Glutamatergic neuron (in vitro differentiated cells): Measurements from ENCODE around the gene POLN. TPM values are rescaled to one million over a fixed set of nuclear protein-coding genes. Genes with fewer than 3 reads are reported as not detected.

Experiments
- DNase-seq: peaks from one replicate; pipeline ENCODE4 v3.0.0; 2022
- H3K27ac Mint-ChIP-seq: one replicate; pipeline ENCODE4 v1.8.0; 2020; ENCODE audit warnings: mild to moderate bottlenecking, mixed read lengths, inconsistent platforms; ENCODE audit not compliant: unreplicated experiment
- H3K27me3 Mint-ChIP-seq: one replicate; pipeline ENCODE4 v1.8.0; 2020; ENCODE audit warnings: mild to moderate bottlenecking, moderate library complexity, mixed read lengths, inconsistent platforms; ENCODE audit not compliant: unreplicated experiment
- H3K36me3 Mint-ChIP-seq: one replicate; pipeline ENCODE4 v1.8.0; 2020; ENCODE audit warnings: mild to moderate bottlenecking, mixed read lengths, inconsistent platforms; ENCODE audit not compliant: unreplicated experiment
- H3K4me1 Mint-ChIP-seq: one replicate; pipeline ENCODE4 v1.8.0; 2020; ENCODE audit warnings: mild to moderate bottlenecking, low read depth, mixed read lengths, inconsistent platforms; ENCODE audit not compliant: unreplicated experiment
- H3K4me3 Mint-ChIP-seq: one replicate; pipeline ENCODE4 v1.8.0; 2020; ENCODE audit warnings: mild to moderate bottlenecking, mixed read lengths, inconsistent platforms; ENCODE audit not compliant: unreplicated experiment
- H3K9me3 Mint-ChIP-seq: one replicate; pipeline ENCODE4 v1.8.0; 2020; ENCODE audit warnings: mild to moderate bottlenecking, moderate library complexity, mixed read lengths, inconsistent platforms; ENCODE audit not compliant: unreplicated experiment
- CTCF ChIP-seq: fragments of 200-600 bp; sonication (generic); IDR thresholded peaks from one replicate; pipeline ENCODE4 v1.5.0; 2021; ENCODE audit not compliant: partially characterized antibody, unreplicated experiment
- total RNA-seq: library from RNA; stranded (reverse); fragmentation: NEBNext Ultra II Directional; extraction: Animal tissue kit (Norgen Biotek cat#: 25700); gene quantifications from one replicate; pipeline ENCODE4 v1.2.1, GENCODE V29; 2021; ENCODE audit not compliant: unreplicated experiment

The POLN gene
- total RNA-seq, 1 donor from 2014 or later, result 6.8 TPM

GRCh38 chr4:2047781-2048581 lies 193.9 kb downstream of the POLN start:
- Mint-ChIP-seq H3K4me3 (no peak overlapping the region), H3K27me3 (peaks cover 1% of the 10 kb centered on the region)
- DNase-seq, result no peak

GRCh38 chr4:2047031-2047660 lies 194.8 kb downstream of the POLN start:
- no peak for TF ChIP-seq CTCF
- H3K36me3 Mint-ChIP-seq, result no peaks in the 10 kb centered on the region
- no peak for DNase-seq
- H3K4me3 Mint-ChIP-seq, result no peak overlapping the region
- H3K9me3 Mint-ChIP-seq, result no peaks in the 10 kb centered on the region
- H3K4me1 Mint-ChIP-seq, result no peaks in the 10 kb centered on the region
- H3K27ac Mint-ChIP-seq, result no peak overlapping the region
- peaks cover 1% of the 10 kb centered on the region for H3K27me3 Mint-ChIP-seq

More at GRCh38 chr4:2047781-2048581, 193.9 kb downstream of the POLN start:
- H3K27ac Mint-ChIP-seq, result no peak overlapping the region
- H3K36me3 Mint-ChIP-seq, result no peaks in the 10 kb centered on the region
- no peaks in the 10 kb centered on the region for H3K9me3 Mint-ChIP-seq
- no peaks in the 10 kb centered on the region for H3K4me1 Mint-ChIP-seq
- TF ChIP-seq CTCF, result no peak

GRCh38 chr4:2046031-2046961 lies 195.6 kb downstream of the POLN start:
- no peak overlapping the region for H3K4me3 Mint-ChIP-seq

GRCh38 chr4:2045518-2045951 lies 196.4 kb downstream of the POLN start:
- no peak for DNase-seq
- no peaks in the 10 kb centered on the region for H3K9me3 Mint-ChIP-seq
- no peak overlapping the region for H3K4me3 Mint-ChIP-seq
- H3K27me3 Mint-ChIP-seq, result peaks cover 1% of the 10 kb centered on the region
- TF ChIP-seq CTCF, result no peak
- no peaks in the 10 kb centered on the region for H3K4me1 Mint-ChIP-seq
- H3K27ac Mint-ChIP-seq, result no peak overlapping the region
- no peaks in the 10 kb centered on the region for H3K36me3 Mint-ChIP-seq

More at GRCh38 chr4:2046031-2046961, 195.6 kb downstream of the POLN start:
- no peak for TF ChIP-seq CTCF
- no peak for DNase-seq
- Mint-ChIP-seq H3K27ac (no peak overlapping the region), H3K27me3 (peaks cover 1% of the 10 kb centered on the region), H3K36me3 (no peaks in the 10 kb centered on the region), H3K4me1 (no peaks in the 10 kb centered on the region), H3K9me3 (no peaks in the 10 kb centered on the region)
